GM19099 (cell line): ENCODE results near the gene MAGEB18.

Experiments
- POLR2A ChIP-seq: IDR thresholded peaks from 3 replicates; pipeline ENCODE4 v1.6.1; 2011; ENCODE audit warnings: low read depth; ENCODE audit not compliant: insufficient read length; ENCODE audit errors: extremely low read depth

MAGEB18 gene

DNA sequence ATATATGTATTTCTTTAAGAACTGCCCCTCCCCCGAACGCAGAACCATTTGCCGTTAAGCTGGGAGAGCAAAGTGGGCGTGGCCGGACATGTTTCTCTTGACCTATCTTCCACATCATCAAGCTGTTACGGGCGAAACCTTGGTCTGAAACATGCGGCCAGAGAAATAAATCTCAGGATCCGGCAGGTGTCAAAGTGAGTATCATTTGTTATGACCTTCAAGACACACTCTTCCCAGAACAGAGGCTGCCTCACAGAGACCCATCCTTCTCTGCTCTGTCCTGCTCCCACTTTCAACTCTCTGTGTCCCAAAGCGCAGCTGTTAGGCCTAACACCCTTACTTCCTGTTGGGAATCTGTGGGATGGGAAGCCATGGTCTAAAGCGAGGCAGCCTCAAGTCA lies at the start of gene MAGEB18:
Gene MAGEB18, plus strand, starts transcription at position 70 of the 400 bp plus-strand sequence. CDS start 643 bp downstream, outside the sequence.
- no peak for TF ChIP-seq POLR2A

DNA sequence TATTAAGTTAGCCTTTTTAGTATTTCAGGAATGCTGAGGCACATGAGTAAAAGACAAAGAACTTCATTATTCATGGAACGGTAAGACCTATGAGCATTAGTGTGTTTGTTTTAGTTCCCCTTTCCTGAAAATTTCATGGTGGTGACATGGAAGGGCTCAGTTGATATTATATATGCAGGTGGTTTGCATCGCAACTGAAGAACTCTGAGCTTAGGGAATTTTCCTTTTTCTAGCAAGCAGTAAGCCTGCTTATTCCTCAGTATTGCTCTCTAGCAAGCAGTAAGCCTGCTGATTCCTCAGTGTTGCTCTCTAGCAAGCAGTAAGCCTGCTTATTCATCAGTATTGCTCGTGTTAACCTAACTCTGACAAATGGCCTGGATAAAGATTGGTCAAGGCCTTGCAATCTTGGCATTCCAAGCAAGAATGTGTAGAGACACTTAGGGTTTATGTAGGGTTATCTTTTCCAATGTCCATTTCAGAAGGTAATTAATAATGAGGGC lies 37.7 kb upstream of the MAGEB18 start:
- no peak for TF ChIP-seq POLR2A

DNA sequence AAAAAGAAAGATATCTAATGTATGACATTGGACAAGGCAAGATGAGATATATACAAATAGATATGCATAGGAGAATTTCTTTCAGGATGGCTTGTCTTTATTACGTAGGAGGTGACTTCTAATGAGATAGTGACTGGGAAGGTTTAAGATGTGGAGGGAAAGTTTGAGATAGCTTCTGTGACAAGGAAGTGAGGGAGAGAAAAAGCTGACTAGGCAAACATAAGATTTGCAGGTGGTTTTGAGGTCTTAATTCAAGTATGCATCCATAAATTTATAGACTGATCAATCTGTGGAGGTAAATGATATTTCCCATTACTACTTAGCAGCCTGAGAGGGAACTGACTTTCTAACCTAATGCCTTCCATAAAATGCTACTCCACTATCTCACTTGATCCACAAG lies 29.0 kb upstream of the MAGEB18 start:
- TF ChIP-seq POLR2A, result no peak

DNA sequence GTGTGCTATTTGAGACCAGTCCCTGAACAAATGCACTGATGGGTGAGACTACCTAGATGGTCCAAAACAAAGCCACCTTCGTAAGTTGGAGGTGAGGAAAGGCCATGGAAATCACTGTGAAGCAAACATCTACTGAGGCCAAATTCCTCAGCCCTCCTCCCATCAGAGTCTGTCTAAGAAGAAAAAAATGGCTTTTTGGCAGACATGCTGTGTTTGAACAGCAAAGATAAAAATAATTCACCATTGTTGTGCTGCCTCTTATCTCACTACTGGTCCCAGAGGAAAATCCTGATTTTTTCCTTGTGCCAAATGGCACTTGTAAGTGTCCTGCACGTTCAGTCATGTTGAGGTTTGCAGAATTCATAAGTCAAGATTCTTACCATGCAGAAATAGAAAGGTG lies 7.9 kb downstream of the MAGEB18 start:
- TF ChIP-seq POLR2A, result no peak

DNA sequence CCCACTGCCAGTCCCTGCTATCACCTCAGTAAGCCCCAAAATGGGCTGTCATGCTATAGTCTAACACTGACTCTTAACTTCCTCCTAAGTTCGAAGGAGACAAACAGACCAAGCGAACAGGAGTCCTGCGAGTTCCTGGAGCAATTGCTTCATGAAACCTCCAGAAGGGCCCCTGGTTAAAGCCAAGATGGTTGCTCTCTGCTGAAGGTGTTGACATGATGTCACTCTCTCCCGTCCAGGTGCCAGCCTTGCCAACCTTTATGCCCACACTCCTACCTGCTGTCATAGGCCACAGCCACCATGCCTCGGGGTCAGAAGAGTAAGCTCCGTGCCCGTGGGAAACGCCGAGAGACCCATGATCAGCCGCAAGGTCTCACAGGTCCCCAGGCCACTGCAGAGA lies 22.2 kb downstream of the MAGEB18 start, which contains the start of gene MAGEB6B:
Gene MAGEB6B, plus strand, starts transcription at position 301 of the 400 bp plus-strand sequence. Its CDS starts 0 bp downstream, at position 301.
- no peak for TF ChIP-seq POLR2A
